Parathyroid adenoma (tissue), 2 donors: Measurements from ENCODE around the gene JMJD6.
A peak's percentile ranks its signal among the peaks of the same experiment; 100 is the strongest.
"Not testable (repeated sequence)": the region's sequence is repeated elsewhere in the genome, so short reads cannot be mapped to it uniquely, and the experiment has no call there.

Source experiments
- H2AFZ ChIP-seq: fragments of 300-600 bp; sonication (generic); one replicate; pipeline ENCODE4 v1.7.0; 2017; ENCODE audit warnings: antibody characterized with exemption, mild to moderate bottlenecking
- H3K27ac ChIP-seq: fragments of 300-600 bp; sonication (generic); one replicate; pipeline ENCODE4 v1.7.0; 2017
- H3K27me3 ChIP-seq: fragments of 300-600 bp; sonication (generic); one replicate; pipeline ENCODE4 v1.7.0; 2017; ENCODE audit warnings: low read length; ENCODE audit not compliant: control insufficient read depth, insufficient read depth
- H3K36me3 ChIP-seq: fragments of 300-600 bp; sonication (generic); one replicate; pipeline ENCODE4 v1.7.0; 2017; ENCODE audit warnings: low read length; ENCODE audit not compliant: control insufficient read depth, insufficient read depth
- H3K4me1 ChIP-seq: fragments of 300-600 bp; sonication (generic); one replicate; pipeline ENCODE4 v1.7.0; 2017; ENCODE audit warnings: control low read depth
- H3K4me2 ChIP-seq: fragments of 300-600 bp; sonication (generic); one replicate; pipeline ENCODE4 v1.7.0; 2017; ENCODE audit warnings: low read length
- H3K4me3 ChIP-seq: fragments of 300-600 bp; sonication (generic); one replicate; pipeline ENCODE4 v1.7.0; 2017; ENCODE audit warnings: low read depth, low read length
- H3K79me2 ChIP-seq: fragments of 300-600 bp; sonication (generic); one replicate; pipeline ENCODE4 v1.7.0; 2017; ENCODE audit warnings: control low read depth
- H3K9ac ChIP-seq: fragments of 300-600 bp; sonication (generic); one replicate; pipeline ENCODE4 v1.7.0; 2017; ENCODE audit warnings: mild to moderate bottlenecking
- H3K9me3 ChIP-seq: fragments of 300-600 bp; sonication (generic); one replicate; pipeline ENCODE4 v1.7.0; 2017; ENCODE audit warnings: low read length; ENCODE audit not compliant: control insufficient read depth
- CTCF ChIP-seq: fragments of 300-600 bp; sonication (generic); IDR thresholded peaks from one replicate; pipeline ENCODE4 v1.7.0; 2017; ENCODE audit warnings: antibody characterized with exemption, mild to moderate bottlenecking
- donor health status: primary hyperparathyroidism.

Gene JMJD6

GRCh38 chr17:76727745-76728456, 1.5 kb upstream of the JMJD6 start:
- Histone ChIP-seq H2AFZ (peak overlapping the region; percentile 71), H3K79me2 (peaks cover 38% of the 10 kb centered on the region), H3K4me2 (peak overlapping the region; percentile 94), H3K4me3 (peak overlapping the region; percentile 91), H3K36me3 (no peaks in the 10 kb centered on the region), H3K9me3 (no peaks in the 10 kb centered on the region), H3K27ac (peak overlapping the region; percentile 87), H3K27me3 (no peaks in the 10 kb centered on the region), H3K4me1 (peaks cover 11% of the 10 kb centered on the region), H3K9ac (no peak overlapping the region)
- no peak for TF ChIP-seq CTCF

GRCh38 chr17:76726776-76727718, 641 bp upstream of the JMJD6 start, which contains the start of gene METTL23:
Gene METTL23 (plus strand): TSS chr17:76726839. CDS start chr17:76729711, 2,872 bp downstream.
- peak within 1 kb of the TSS; percentile 87 for H3K27ac ChIP-seq
- TF ChIP-seq CTCF, result peak; percentile 87
- peaks cover 11% of the 10 kb centered on the region for H3K4me1 ChIP-seq
- H3K27me3 ChIP-seq, result no peaks in the 10 kb centered on the region
- H2AFZ ChIP-seq, result peak within 1 kb of the TSS; percentile 80
- peak within 1 kb of the TSS; percentile 91 for H3K4me3 ChIP-seq
- H3K36me3 ChIP-seq, result no peaks in the 10 kb centered on the region
- H3K4me2 ChIP-seq, result peak within 1 kb of the TSS; percentile 94
- no peaks in the 10 kb centered on the region for H3K9me3 ChIP-seq
- H3K79me2 ChIP-seq, result peaks cover 42% of the 10 kb centered on the region
- peak within 1 kb of the TSS; percentile 86 for H3K9ac ChIP-seq

- Histone ChIP-seq H3K9ac (peak overlapping the region; percentile 86), H2AFZ (peak overlapping the region; percentile 80), H3K4me3 (peak overlapping the region; percentile 80), H3K4me1 (peaks cover 11% of the 10 kb centered on the region), H3K27ac (peak overlapping the region; percentile 87), H3K9me3 (no peaks in the 10 kb centered on the region), H3K27me3 (no peaks in the 10 kb centered on the region), H3K79me2 (peaks cover 49% of the 10 kb centered on the region), H3K4me2 (peak overlapping the region; percentile 80), H3K36me3 (no peaks in the 10 kb centered on the region)
- no peak for TF ChIP-seq CTCF
Measured at GRCh38 chr17:76725580-76726230, 701 bp downstream of the JMJD6 start.

- Histone ChIP-seq H3K9ac (no peak overlapping the region), H3K27ac (no peak overlapping the region)
Measured at GRCh38 chr17:76723812-76724211, 2.6 kb downstream of the JMJD6 start.

GRCh38 chr17:76722977-76723376, 3.4 kb downstream of the JMJD6 start:
- not testable (repeated sequence) for H3K9ac ChIP-seq, H3K4me3 ChIP-seq, H3K36me3 ChIP-seq, H2AFZ ChIP-seq, H3K4me2 ChIP-seq, H3K27me3 ChIP-seq, H3K27ac ChIP-seq, H3K9me3 ChIP-seq
- Histone ChIP-seq H3K4me1 (peaks cover 11% of the 10 kb centered on the region), H3K79me2 (peaks cover 42% of the 10 kb centered on the region)

More at GRCh38 chr17:76723812-76724211, 2.6 kb downstream of the JMJD6 start:
- no peak overlapping the region for H2AFZ ChIP-seq
- H3K4me1 ChIP-seq, result peaks cover 11% of the 10 kb centered on the region
- H3K79me2 ChIP-seq, result peaks cover 42% of the 10 kb centered on the region
- H3K4me3 ChIP-seq, result no peak overlapping the region
- no peaks in the 10 kb centered on the region for H3K9me3 ChIP-seq
- H3K4me2 ChIP-seq, result no peak overlapping the region
- no peaks in the 10 kb centered on the region for H3K27me3 ChIP-seq
- no peaks in the 10 kb centered on the region for H3K36me3 ChIP-seq
- no peak for TF ChIP-seq CTCF
